ENCODE data around the gene HGF.

Gene HGF

GRCh38 chr7:81790120-81790500, 20.3 kb upstream of the HGF start:
- DNase-seq (ENCODE audit: low spot score), result no peak
- no peak for ATAC-seq (ENCODE audit: low read depth)
- no peak overlapping the region for H3K4me3 ChIP-seq (ENCODE audit: severe bottlenecking)
- H3K36me3 ChIP-seq (ENCODE audit: low read depth), result no peaks in the 10 kb centered on the region
- H3K4me1 ChIP-seq (ENCODE audit: insufficient read depth, poor library complexity, severe bottlenecking), result no peaks in the 10 kb centered on the region
- no peak for TF ChIP-seq CTCF (IDR thresholded peaks at IDR 0.05; ENCODE audit: poor library complexity, severe bottlenecking)
- no peaks in the 10 kb centered on the region for H3K9me3 ChIP-seq (ENCODE audit: severe bottlenecking)
- no peak overlapping the region for H3K27ac ChIP-seq (ENCODE audit: poor library complexity, severe bottlenecking)
- H3K27me3 ChIP-seq (ENCODE audit: insufficient read depth, poor library complexity, severe bottlenecking), result no peaks in the 10 kb centered on the region

- TF ChIP-seq CTCF (IDR thresholded peaks at IDR 0.05; ENCODE audit: poor library complexity, severe bottlenecking), result no peak
- DNase-seq (ENCODE audit: low spot score) (no peak), ATAC-seq (ENCODE audit: low read depth) (no peak)
- no peaks in the 10 kb centered on the region for H3K4me1 ChIP-seq (ENCODE audit: insufficient read depth, poor library complexity, severe bottlenecking)
- H3K9me3 ChIP-seq (ENCODE audit: severe bottlenecking), result no peaks in the 10 kb centered on the region
- H3K36me3 ChIP-seq (ENCODE audit: low read depth), result no peaks in the 10 kb centered on the region
- no peak overlapping the region for H3K4me3 ChIP-seq (ENCODE audit: severe bottlenecking)
- no peak overlapping the region for H3K27ac ChIP-seq (ENCODE audit: poor library complexity, severe bottlenecking)
- H3K27me3 ChIP-seq (ENCODE audit: insufficient read depth, poor library complexity, severe bottlenecking), result no peaks in the 10 kb centered on the region
Measured at GRCh38 chr7:81789406-81790119, 19.7 kb upstream of the HGF start.

DNA sequence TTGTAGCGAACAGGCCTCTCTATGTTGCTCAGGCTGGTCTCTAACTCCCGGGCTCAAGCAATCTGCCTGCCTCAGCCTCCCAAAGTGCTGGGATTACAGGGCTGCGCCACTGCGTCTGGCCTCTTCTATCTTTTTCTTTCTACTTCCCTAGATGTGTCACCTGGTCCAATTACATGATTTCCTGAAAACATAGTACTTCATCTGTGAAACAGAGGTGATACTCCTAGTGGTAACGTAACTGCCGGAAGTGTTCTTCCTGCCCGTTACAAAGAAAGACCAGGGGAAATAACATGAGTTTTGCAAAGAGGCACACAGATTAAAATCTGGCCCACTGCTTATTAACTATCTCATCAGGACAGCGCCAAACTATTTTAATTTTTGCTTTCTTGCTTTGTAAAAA, 18.4 kb upstream of the HGF start:
- H3K36me3 ChIP-seq (ENCODE audit: low read depth), result no peaks in the 10 kb centered on the region
- ATAC-seq (ENCODE audit: low read depth) (no peak), DNase-seq (ENCODE audit: low spot score) (no peak)
- H3K27ac ChIP-seq (ENCODE audit: poor library complexity, severe bottlenecking), result no peak overlapping the region
- TF ChIP-seq CTCF (IDR thresholded peaks at IDR 0.05; ENCODE audit: poor library complexity, severe bottlenecking), result no peak
- H3K9me3 ChIP-seq (ENCODE audit: severe bottlenecking), result no peaks in the 10 kb centered on the region
- H3K27me3 ChIP-seq (ENCODE audit: insufficient read depth, poor library complexity, severe bottlenecking), result no peaks in the 10 kb centered on the region
- no peak overlapping the region for H3K4me3 ChIP-seq (ENCODE audit: severe bottlenecking)
- H3K4me1 ChIP-seq (ENCODE audit: insufficient read depth, poor library complexity, severe bottlenecking), result no peaks in the 10 kb centered on the region

- H3K27me3 ChIP-seq (ENCODE audit: insufficient read depth, poor library complexity, severe bottlenecking), result peaks cover 2% of the 10 kb centered on the region
- H3K4me3 ChIP-seq (ENCODE audit: severe bottlenecking), result no peak overlapping the region
- H3K36me3 ChIP-seq (ENCODE audit: low read depth), result no peaks in the 10 kb centered on the region
- TF ChIP-seq CTCF (IDR thresholded peaks at IDR 0.05; ENCODE audit: poor library complexity, severe bottlenecking), result no peak
- no peak overlapping the region for H3K27ac ChIP-seq (ENCODE audit: poor library complexity, severe bottlenecking)
- DNase-seq (ENCODE audit: low spot score), result no peak
- no peaks in the 10 kb centered on the region for H3K9me3 ChIP-seq (ENCODE audit: severe bottlenecking)
- no peaks in the 10 kb centered on the region for H3K4me1 ChIP-seq (ENCODE audit: insufficient read depth, poor library complexity, severe bottlenecking)
- ATAC-seq (ENCODE audit: low read depth), result no peak
Measured at GRCh38 chr7:81783818-81784217, 14.0 kb upstream of the HGF start.

GRCh38 chr7:81780914-81781693, 11.3 kb upstream of the HGF start:
- Histone ChIP-seq H3K27ac (ENCODE audit: poor library complexity, severe bottlenecking) (no peak overlapping the region), H3K4me3 (ENCODE audit: severe bottlenecking) (no peak overlapping the region), H3K9me3 (ENCODE audit: severe bottlenecking) (no peaks in the 10 kb centered on the region), H3K4me1 (ENCODE audit: insufficient read depth, poor library complexity, severe bottlenecking) (no peaks in the 10 kb centered on the region), H3K36me3 (ENCODE audit: low read depth) (no peaks in the 10 kb centered on the region), H3K27me3 (ENCODE audit: insufficient read depth, poor library complexity, severe bottlenecking) (peaks cover 2% of the 10 kb centered on the region)
- no peak for ATAC-seq (ENCODE audit: low read depth)
- no peak for TF ChIP-seq CTCF (IDR thresholded peaks at IDR 0.05; ENCODE audit: poor library complexity, severe bottlenecking)
- no peak for DNase-seq (ENCODE audit: low spot score)
